Duodenal mucosa (tissue), 2 donors: Measurements from ENCODE around the gene KRTAP5-5.
"Not testable (repeated sequence)": the region's sequence is repeated elsewhere in the genome, so short reads cannot be mapped to it uniquely, and the experiment has no call there.

Source experiments
- H3K27ac ChIP-seq: one replicate; pipeline ENCODE4 v1.7.0; 2013; ENCODE audit warnings: low read depth, low read length
- H3K27me3 ChIP-seq, 2 donors: one replicate each; pipeline ENCODE4 v1.7.0; 2013; ENCODE audit warnings: low read length in 2 of 2, control low read depth in 1 of 2; ENCODE audit not compliant: insufficient read depth in 2 of 2, control insufficient read depth in 1 of 2
- H3K36me3 ChIP-seq, 2 donors: one replicate each; pipeline ENCODE4 v1.7.0; 2013; ENCODE audit warnings: low read length in 2 of 2, control low read depth in 1 of 2; ENCODE audit not compliant: insufficient read depth in 2 of 2, control insufficient read depth in 1 of 2
- H3K4me1 ChIP-seq, 2 donors: one replicate each; pipeline ENCODE4 v1.7.0; 2013; ENCODE audit warnings: low read length in 2 of 2, control low read depth in 1 of 2; ENCODE audit not compliant: insufficient read depth in 2 of 2, control insufficient read depth in 1 of 2
- H3K4me3 ChIP-seq, 2 donors: one replicate each; pipeline ENCODE4 v1.7.0; 2013; ENCODE audit warnings: low read length in 2 of 2, low read depth in 1 of 2
- H3K9ac ChIP-seq, 2 donors: one replicate each; pipeline ENCODE4 v1.7.0; 2013; ENCODE audit warnings: low read length in 2 of 2, low read depth in 1 of 2
- H3K9me3 ChIP-seq, 2 donors: one replicate each; pipeline ENCODE4 v1.7.0; 2013; ENCODE audit warnings: low read length in 2 of 2, control low read depth in 1 of 2; ENCODE audit not compliant: control insufficient read depth in 1 of 2

The KRTAP5-5 gene

GRCh38 chr11:1639666-1640065 is 10.1 kb downstream of the KRTAP5-5 start:
- Histone ChIP-seq H3K9ac (no peak overlapping the region), H3K27ac (no peak overlapping the region), H3K4me1 (peaks cover 8 to 11% of the 10 kb centered on the region in 2 donors), H3K4me3 (no peak overlapping the region), H3K27me3 (peaks cover 3 to 4% of the 10 kb centered on the region in 2 donors), H3K9me3 (no peaks in the 10 kb centered on the region), H3K36me3 (no peaks in the 10 kb centered on the region)

- H3K4me3 ChIP-seq: no peak overlapping the region
- H3K9me3 ChIP-seq: no peaks in the 10 kb centered on the region
- H3K9ac ChIP-seq: no peak overlapping the region
- H3K36me3 ChIP-seq: no peaks in the 10 kb centered on the region
- H3K27me3 ChIP-seq: peaks cover 3 to 4% of the 10 kb centered on the region in 2 donors
- no peak overlapping the region for H3K27ac ChIP-seq
- H3K4me1 ChIP-seq: peaks cover 8 to 11% of the 10 kb centered on the region in 2 donors
These were observed 10.7 kb downstream of the KRTAP5-5 start for GRCh38 chr11:1640076-1640946.

- no peak overlapping the region for H3K9ac ChIP-seq
- no peak overlapping the region for H3K27ac ChIP-seq
- H3K4me3 ChIP-seq: no peak overlapping the region
- peaks cover 8 to 11% of the 10 kb centered on the region in 2 donors for H3K4me1 ChIP-seq
- H3K9me3 ChIP-seq: no peaks in the 10 kb centered on the region
- no peaks in the 10 kb centered on the region for H3K36me3 ChIP-seq
- peaks cover 3 to 4% of the 10 kb centered on the region in 2 donors for H3K27me3 ChIP-seq
These were observed 11.5 kb downstream of the KRTAP5-5 start for GRCh38 chr11:1641096-1641495.

GRCh38 chr11:1642288-1643145 is 12.9 kb downstream of the KRTAP5-5 start:
- Histone ChIP-seq H3K36me3 (no peaks in the 10 kb centered on the region), H3K27me3 (peaks cover 3 to 4% of the 10 kb centered on the region in 2 donors), H3K4me3 (no peak overlapping the region), H3K9me3 (no peaks in the 10 kb centered on the region), H3K9ac (no peak overlapping the region), H3K4me1 (peaks cover 8 to 11% of the 10 kb centered on the region in 2 donors), H3K27ac (no peak overlapping the region)

GRCh38 chr11:1643146-1643690 is 13.6 kb downstream of the KRTAP5-5 start:
- Histone ChIP-seq H3K27ac (no peak overlapping the region), H3K9me3 (no peaks in the 10 kb centered on the region), H3K4me3 (no peak overlapping the region), H3K4me1 (peaks cover 8 to 11% of the 10 kb centered on the region in 2 donors), H3K27me3 (peaks cover 3 to 4% of the 10 kb centered on the region in 2 donors), H3K9ac (no peak overlapping the region), H3K36me3 (no peaks in the 10 kb centered on the region)

- Histone ChIP-seq H3K4me1 (peaks cover 0 to under 1% of the 10 kb centered on the region in 2 donors), H3K27me3 (peaks cover 2 to 3% of the 10 kb centered on the region in 2 donors), H3K4me3 (no peak overlapping the region), H3K27ac (no peak overlapping the region), H3K9ac (no peak overlapping the region), H3K9me3 (no peaks in the 10 kb centered on the region), H3K36me3 (no peaks in the 10 kb centered on the region)
These were observed 15.2 kb downstream of the KRTAP5-5 start for GRCh38 chr11:1644601-1645356.

GRCh38 chr11:1645357-1645821 is 15.8 kb downstream of the KRTAP5-5 start:
- Histone ChIP-seq H3K27ac (no peak overlapping the region), H3K36me3 (no peaks in the 10 kb centered on the region), H3K9ac (no peak overlapping the region), H3K27me3 (no peaks in the 10 kb centered on the region), H3K4me1 (no peaks in the 10 kb centered on the region), H3K9me3 (no peaks in the 10 kb centered on the region), H3K4me3 (no peak overlapping the region)

- H3K4me3 ChIP-seq, H3K36me3 ChIP-seq, H3K27me3 ChIP-seq, H3K4me1 ChIP-seq, H3K9ac ChIP-seq, H3K27ac ChIP-seq, H3K9me3 ChIP-seq: not testable (repeated sequence)
These were observed 17.0 kb downstream of the KRTAP5-5 start for GRCh38 chr11:1646540-1646939.

GRCh38 chr11:1647901-1648652 is 18.5 kb downstream of the KRTAP5-5 start:
- Histone ChIP-seq H3K9me3 (no peaks in the 10 kb centered on the region), H3K36me3 (no peaks in the 10 kb centered on the region), H3K4me1 (no peaks in the 10 kb centered on the region), H3K4me3 (no peak overlapping the region), H3K27ac (no peak overlapping the region), H3K9ac (no peak overlapping the region), H3K27me3 (peaks cover 2% of the 10 kb centered on the region in 2 donors)
